ENCODE data around the gene ARHGAP24.

ARHGAP24 gene

DNA sequence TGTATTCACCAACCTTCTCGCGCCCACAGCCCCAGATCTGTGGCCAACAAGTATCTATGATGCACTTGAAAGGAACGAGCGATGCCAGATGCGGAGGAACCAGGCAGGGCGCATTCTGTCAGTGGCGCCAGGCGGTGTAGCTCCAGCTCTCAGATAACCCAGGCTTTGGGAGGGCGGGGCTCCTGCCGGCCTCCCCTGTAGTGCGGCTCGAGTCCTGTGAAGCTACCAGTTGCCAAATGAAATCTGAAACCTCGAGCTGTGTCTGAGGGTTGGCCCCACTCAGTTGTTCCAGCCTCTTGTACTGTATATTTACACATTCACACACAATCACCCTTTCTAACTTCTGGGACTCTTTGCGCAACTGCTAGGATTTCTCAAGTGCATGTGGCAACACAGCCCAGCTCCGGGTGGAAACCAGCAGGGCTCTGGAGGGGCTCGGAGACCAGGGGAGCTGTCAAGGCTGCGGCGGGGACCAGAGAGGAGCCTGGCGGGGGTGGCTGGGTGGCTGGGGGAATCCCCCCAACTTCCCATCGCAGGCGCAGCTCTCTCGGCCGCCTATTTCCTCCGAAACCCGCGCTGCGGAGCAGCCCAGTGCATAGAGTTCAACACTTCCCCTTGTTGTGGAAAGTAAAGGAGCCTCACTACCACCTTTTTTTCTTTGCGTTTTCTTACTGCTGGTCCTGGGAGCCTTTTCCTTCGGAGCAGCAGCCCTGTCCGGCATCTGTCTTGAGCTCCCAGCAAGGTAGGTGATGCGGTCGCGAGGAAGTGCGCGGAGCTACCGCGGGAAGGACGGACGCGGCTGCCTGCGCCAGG lies at the start of gene ARHGAP24:
TSS of gene ARHGAP24 (plus strand) at position 333 of the 813 bp plus-strand sequence.
- no peak for DNase-seq

DNA sequence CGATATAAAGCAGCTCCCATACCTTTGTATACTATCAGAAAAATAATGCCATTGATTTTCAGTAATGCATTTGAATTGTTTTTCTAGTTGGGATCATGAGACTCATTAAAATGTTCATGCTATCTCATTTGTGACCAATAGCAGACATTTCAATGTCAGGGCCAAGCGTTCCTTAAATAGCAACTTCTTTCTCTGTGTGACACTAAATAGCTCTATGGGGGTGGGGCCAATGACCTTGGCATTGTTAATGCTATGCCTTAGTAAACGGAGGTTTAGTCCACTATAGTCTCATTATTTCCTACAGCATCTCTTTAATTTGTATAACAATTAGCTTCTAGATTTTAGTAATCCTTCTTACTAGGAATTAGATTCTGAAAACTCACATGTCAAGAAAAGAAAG lies 48.6 kb upstream of the ARHGAP24 start:
- no peak for DNase-seq

DNA sequence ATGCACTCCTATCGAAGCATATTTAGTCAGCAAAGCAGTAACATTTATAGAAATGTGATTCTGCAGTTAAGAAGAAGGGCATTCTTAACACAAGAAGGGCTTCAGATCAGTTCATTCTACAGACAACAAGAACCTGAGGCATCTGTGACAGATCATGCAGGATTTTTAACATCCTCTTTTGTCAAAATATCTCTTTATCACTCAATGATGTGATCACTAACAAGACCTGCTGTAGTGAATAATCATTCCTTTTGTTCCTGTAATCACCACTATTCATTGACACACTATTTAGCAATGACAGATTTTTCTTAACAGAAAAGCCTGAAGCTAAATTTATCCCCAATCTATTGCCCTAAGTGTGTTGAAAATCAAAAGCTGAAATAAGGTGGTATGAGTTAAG lies 47.8 kb upstream of the ARHGAP24 start:
- no peak for DNase-seq

DNA sequence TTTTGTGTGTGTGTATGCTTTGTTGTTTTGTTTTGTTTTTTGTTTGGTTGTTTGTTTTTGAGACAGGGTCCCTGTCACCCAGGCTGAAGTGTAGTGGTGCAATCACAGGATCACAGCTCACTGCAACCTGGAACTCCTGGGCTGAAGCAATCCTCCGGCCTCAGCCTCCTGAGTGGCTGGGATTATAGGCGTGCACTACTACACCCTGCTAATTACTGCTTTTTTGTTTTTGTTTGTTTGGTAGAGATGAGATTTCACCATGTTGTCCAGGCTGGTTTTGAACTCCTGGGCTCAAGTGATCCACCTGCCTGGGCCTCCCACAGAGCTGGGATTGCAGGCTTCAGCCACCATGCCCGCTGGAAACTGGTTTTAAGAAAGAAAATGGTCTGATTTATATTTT lies 44.7 kb upstream of the ARHGAP24 start:
- no peak for DNase-seq

DNA sequence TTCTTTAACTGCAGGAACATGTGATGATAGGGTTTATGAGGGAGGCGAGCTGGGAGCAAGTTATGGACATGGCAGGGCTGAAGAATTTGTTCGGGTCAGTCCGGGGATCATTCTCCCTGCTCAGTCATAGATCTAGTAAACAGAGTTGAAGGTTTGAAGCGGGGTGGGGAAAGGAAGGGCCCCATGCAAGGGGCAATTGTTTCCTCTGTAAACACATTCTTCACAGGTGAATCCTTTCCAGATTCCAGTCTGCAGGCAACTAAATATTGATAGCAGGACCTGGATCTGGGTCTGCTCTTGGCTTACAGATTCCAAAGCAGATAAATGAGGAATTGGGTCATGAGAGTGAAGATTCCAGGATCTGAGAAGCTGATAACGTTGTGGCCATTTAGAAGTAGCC lies 44.3 kb upstream of the ARHGAP24 start:
- no peak for DNase-seq

DNA sequence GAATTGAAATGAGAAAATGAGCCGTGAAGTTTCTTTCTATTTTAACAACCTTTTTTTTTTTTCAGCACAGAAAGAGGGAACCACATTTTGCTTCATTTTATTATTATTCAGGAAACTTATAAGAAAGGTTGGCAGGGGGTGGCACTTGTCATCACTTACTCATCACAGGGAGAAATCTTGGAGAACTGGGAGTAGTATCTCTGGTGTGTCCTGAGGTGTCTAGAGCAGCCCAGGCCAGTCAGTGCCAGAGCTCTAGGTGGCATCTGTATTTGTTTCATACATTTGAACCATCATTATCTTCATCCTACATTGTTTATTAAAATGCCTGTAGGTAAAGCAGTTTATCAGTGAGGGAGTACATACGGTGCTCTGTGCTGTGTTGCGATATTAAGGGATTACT lies 43.8 kb upstream of the ARHGAP24 start:
- no peak for DNase-seq

DNA sequence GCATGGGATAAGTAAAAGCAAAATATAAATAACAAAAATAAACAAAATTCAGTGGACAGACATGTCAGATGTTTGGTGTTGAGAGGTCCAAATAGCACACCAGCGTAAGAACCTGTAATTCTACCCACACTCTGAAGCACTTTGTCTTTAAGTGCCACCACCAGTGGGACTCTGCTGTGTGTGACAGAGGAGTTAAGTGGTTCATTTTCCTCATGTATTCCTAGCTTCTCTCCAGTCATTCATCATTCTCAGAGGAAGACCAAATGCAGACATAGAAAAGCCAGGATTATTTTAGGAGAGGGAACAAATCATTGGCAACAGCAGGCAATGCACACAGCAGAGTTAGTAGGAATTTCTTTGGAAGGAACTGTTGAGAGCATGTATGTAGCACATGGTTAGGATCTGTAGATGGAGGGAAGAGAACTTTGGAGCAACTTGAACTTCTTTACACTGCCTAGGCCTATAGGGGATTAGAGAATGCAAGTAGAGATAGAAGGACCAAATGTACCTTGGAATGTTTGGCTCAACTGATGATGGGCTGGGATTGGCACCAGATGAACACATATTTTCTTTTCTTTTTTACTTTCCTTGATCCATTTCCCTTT lies 43.0 kb upstream of the ARHGAP24 start:
- DNase-seq: no peak

DNA sequence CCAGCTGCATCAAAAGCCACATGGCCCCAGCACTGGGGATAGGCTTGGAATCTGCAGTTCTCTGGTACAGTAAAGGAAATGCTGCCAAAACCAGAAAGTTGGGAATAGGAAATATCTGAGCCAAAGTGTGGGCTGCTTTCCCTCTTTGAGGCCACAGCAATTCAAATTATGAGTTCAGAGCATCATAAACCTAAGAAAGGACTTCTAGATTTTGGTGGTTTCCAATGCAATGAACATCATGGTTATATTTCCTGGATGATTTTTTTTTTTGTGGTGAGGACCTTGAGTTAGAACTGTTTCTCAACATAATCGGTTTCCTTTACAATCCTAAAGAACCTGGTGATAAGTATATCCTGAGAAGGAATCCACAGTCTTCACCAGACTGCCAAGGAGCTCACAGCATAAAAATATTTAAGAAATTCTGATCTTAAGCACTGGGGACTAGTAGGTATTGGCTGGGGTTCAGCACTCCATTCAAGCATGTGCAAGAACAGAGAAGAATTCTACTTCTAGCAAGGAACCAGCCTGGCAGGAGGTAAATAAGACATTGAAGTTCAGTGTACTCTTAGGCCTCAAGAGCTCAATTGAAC lies 29.8 kb upstream of the ARHGAP24 start:
- DNase-seq: no peak

DNA sequence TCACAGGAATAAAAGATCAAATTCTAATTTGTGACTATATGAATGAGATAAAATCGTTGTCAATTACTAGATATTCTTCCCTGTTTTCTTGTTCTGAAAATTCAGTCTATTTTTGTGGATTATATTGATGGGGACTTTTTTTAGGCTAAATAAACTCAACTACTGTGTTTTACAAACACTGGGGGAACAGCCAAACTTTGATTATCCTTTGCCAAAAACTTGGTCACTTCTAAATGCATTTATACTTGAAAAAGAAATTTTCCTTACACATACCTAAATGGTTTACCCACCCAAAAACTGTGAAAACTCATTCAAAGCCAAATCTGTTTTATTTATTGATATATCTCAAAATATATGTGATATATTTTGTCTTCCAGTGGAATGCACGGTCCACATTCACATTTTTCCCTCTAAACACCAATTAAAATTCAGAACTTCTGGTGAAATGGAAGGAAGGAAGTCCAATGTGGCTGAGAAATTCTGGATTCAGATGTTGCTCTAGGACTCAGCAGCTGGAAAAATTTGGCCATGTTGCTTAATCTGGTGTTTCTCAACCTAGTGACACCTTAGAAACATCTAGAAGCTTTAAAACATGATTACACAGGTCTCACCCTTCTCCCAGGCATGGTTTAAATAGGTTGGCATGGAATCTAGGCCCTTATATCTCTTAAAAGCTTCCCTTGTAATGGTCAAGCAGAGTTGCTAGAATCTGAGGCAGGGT lies 28.6 kb upstream of the ARHGAP24 start:
- no peak for DNase-seq

DNA sequence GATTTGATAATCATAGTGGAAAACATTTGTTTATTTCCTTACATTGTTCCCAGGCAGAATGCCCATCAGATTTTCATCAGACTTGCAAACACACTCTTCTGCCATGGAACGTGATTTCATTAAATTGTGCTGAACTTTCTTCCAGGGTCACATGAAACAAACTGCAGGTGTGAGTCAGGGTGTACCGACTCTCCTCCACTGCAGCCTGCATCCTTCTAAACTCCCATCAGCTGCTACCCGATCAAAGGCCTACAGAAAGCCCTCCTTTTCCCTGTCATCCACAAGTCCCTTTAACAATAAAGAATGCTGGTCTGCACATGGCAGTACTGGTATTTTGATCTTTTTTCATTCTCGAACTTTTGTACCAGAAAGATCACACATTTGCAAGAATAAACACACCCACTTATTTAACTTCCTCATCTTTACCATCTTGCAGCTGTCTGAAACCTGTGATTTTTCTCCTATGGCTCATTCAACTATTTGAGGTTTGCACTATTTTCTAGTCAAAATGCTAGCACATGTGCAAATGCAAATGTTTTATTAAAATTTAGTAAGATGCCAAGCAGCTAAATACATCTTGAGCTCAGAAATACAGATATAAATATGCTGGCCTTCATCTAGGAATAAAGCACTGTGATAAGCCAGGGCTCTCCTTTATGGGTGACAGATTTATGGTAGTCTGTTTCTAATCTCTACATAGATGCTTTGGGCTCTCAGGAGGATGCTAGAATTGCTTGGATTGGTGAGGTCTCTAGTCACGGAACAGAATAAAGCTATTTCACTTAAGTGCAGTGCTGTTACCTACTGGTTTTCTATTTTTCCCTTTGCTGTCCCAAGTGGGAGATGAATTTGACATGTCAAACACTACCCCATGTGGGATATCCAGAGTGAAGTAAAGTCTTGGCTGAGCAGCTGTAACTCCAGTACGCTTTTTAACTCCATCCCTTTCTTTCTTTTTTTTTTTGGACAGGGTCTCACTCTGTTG lies 25.8 kb upstream of the ARHGAP24 start:
- DNase-seq: no peak

DNA sequence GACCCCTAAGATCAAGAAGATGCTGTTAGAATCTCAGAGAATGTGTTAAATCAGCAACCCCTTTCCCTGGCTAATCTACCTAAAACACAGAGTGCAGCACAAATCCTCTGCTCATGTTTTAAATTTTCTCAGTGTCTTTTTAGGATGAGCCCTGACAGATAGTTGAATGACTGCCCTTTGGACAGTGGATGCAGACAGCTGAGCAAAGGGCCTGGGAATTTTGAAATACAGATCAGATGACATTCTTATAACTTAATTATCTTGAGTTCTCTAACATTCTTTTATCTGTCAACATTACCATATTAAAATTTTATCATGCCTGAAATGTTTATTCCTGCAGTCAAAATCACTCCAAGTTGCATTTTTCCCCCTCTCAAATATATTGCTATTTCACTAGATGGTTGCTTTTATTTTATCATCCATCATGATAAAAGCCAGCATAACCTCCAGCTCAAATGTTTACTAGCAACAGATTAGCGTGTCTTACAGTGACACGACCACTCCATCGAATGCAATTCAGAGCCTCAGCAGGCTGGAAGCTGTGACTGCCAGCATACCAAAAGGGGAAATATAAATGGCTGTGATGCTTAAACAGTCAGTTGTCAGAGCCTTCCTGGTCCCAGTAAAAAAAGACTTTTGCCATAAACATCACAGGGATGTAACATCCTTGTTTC lies 22.8 kb upstream of the ARHGAP24 start:
- no peak for DNase-seq

DNA sequence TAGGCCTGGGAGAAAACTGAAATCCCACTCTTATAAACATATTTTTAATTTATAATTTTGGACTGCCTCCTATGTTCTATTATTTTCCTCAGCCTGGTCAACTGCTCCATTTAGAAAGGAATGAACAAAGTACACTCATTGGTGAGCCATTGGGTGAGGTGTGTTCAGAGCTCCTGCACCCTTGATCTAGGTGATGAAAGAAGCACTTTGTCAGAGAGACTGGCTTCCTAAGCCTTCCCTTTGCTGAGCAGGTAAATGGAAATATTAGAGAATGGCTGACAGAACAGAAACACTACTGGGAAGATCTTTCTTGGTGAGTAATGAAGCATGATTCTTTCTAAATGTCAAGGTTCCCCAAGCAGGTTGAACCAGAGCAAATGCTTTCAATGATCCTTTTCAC lies 19.0 kb upstream of the ARHGAP24 start:
- DNase-seq: no peak

DNA sequence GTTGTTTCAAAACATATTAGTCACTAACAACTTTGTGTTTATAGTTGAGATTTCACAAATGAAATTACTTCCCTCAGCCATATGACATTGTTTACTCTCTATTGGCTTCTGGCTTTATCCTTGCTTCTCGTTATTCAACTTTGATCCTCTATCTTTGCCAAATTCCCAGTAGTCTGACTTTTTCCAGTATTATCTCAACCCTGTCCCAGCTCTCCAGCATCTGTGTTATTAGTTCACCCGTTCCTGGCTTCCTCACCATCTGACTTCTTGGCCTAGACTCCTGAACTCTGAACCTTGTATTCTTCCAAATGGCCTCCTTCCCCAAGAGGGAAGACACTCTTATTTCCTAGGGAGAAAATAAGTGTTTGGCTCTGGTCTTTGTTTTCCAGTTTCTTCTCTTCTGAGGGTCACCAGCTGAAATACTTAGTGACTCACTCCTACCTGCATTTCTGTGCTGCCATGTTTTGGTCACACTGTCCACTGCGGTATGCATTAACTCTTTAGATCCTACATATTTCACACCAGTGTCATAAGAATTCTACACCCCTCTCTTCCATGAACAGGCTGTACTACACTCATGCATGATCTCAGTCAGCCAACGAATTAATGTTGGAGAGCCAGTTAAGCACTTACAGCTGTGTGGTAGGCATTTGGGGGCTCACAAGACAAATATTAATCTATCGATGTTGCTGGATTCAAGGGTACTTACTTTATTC lies 17.0 kb upstream of the ARHGAP24 start:
- no peak for DNase-seq

DNA sequence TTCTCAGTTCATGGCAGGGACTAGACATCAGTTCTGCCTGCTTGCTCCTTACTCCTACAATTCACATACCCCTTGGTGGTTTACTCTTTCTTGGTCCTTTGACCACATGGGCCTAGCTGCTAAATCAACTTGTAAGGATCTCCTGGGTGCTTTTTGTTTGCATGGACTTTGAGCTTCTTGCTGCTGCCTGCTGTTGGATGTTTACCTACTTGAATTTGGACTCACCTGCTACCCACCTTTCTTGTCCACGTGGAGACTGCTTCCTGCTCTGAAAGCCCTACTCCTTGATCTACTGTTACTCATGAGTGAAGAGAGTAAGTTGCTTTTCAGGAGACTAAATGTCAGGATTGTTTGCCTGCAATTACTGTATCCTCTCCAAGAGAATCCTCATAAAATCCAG lies 15.2 kb upstream of the ARHGAP24 start:
- DNase-seq: no peak

DNA sequence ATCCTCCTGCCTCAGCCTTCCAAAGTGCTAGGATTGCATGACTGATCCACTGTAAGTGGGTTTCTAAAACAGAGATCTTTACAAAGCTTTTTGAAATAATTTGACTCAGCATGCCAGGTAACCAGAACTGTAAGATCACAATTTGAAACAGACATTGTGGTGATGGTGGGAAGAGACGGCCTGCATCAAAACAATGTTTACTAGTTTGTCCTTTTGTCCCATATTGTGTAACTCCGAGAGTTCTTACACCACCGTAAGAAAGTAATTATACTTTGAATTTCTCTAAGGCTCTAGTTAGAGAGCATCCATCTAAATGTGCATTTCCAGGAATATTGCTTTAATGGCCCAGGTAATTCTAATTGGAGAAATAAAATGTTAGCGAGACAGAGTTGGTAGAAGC lies 594 bp upstream of the ARHGAP24 start:
- DNase-seq: no peak

DNA sequence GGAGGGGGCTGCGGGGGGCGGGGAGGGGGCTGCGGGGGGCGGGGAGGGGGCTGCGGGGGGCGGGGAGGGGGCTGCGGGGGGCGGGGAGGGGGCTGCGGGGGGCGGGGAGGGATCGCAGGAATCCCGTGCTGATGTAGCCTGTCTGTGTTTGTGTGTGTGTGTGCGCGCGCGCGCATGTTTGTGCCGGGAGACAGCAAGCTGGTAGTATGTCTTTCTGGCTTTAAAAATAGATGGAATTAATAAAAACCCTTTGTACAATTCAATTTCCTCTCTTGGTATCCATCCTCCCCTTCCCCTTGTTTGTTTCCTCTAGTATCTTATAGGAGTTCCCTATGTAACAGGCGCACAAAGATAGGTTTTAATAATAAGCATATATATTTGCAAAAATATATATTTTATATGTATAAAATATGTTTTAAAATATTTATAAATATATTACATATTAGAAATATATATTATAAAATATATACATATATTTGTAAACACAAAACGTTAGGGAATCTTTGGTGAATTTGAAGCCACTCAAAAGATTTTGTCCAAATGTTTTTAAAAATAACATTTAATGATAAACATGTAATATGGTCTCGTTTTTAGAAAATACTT lies 782 bp downstream of the ARHGAP24 start:
- no peak for DNase-seq

DNA sequence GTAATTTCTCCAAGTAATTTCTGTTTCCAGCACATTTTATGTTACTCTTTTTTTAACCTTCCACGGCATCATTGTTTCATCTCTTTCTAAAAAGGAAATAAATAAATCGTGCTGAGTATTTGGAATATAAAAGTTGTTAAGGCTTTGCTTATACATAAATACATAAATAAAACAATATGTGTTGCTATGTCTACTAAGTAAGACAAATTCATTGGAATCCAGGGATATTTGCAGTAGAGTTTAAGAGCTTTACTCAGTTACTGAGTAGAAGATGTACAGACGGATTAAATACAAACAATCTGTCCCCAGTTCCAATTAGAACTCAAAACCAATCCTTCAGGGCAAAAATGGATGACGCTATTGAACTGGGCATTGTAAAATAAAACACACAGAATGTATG lies 1.4 kb downstream of the ARHGAP24 start:
- no peak for DNase-seq

DNA sequence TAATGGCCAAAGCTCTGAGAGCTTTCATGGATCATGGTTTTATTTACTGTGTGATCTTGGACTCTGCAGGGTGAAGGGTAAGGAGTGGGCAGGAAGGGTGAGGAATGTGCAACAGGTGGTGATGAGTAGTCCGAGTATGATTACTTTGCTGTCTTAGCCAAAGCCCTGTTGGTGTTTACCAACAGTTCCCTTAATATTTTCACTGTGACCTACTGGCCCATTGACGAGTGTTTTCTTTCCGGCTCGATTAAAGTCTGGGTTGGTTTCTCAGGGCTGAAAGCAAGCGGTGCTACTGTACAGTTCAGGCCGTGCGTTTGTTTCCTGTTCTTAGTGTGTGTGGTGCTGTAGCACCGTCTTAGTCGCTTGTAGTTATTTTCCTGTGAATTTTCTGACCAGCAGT lies 2.6 kb downstream of the ARHGAP24 start:
- no peak for DNase-seq

DNA sequence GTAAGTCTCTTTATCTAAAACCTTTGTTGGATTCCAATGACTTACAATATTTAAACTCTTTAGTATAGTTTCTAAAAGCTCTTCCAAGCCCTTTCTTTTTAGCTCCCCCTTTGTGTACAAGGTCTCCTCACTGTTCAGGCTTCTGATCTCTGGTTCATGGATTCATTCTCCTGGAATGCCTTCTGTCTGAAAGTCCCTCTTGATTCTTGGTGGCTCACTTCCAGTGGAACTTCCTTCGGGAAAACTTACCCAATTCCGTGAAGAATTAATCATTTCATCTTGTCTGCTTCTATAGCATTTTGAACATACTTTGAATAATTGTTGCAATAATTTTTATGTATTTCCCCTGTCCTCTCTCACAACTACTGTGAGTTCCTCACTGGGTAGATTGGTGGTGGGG lies 3.6 kb downstream of the ARHGAP24 start:
- no peak for DNase-seq

DNA sequence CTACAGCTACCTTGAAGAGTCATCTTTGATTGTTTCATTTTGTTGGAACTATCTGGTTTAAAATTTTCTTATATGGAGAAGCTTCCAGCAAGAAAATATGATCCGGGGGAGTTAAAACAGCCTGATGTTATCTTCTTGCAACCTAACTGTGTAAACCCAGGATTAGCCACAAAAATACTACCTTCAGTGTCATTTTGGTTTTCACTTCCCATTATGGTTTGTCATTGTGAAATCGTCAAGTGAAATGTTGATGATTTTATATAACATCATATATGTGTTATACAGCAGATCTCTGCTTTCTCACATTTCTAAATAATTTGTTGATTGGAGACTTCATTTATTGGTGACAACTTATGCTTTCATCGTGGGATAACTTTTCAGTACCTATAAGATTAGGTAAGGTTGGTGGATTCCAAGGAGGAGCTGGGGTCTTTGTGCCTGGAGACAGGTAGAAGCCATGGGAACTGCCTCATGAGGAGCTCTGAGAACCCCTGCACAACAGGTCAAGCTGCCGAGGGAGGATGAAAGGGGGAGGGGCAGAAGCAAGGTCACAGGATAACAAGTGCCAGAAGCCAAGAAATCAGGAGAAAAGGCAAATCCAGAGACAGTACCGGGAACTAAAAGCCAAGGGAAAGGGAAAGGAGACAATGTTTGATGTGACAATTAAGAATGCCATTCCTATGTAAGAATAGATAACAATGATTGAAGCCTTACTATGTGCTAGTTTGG lies 7.2 kb downstream of the ARHGAP24 start:
- DNase-seq: no peak
